Measurements from ENCODE around the gene WWC1.

WWC1 gene

GRCh38 chr5:168494057-168494555 is 202.7 kb downstream of the WWC1 start:
- no peak for DNase-seq (ENCODE audit: low spot score)

GRCh38 chr5:168502563-168503237 is 211.3 kb downstream of the WWC1 start:
- DNase-seq (ENCODE audit: low spot score), result no peak

GRCh38 chr5:168513861-168514428 is 222.5 kb downstream of the WWC1 start:
- DNase-seq (ENCODE audit: low spot score), result no peak

Data from globus pallidus (tissue), 1 donor.